B cell (primary cell): ENCODE results near the gene SH3RF1.

Experiments used
- EZH2 ChIP-seq: IDR thresholded peaks from 2 replicates; pipeline ENCODE4 v1.6.1; 2012; ENCODE audit warnings: borderline replicate concordance, low read depth, mild to moderate bottlenecking, moderate library complexity, low read length; ENCODE audit not compliant: insufficient read depth, poor library complexity, severe bottlenecking
- TF ChIP-seq, protein P1 (sequence below): fragments of 200-600 bp; IDR thresholded peaks from one replicate; pipeline ENCODE4 v1.8.0; 2022; ENCODE audit warnings: antibody characterized with exemption, mild to moderate bottlenecking

DNA sequence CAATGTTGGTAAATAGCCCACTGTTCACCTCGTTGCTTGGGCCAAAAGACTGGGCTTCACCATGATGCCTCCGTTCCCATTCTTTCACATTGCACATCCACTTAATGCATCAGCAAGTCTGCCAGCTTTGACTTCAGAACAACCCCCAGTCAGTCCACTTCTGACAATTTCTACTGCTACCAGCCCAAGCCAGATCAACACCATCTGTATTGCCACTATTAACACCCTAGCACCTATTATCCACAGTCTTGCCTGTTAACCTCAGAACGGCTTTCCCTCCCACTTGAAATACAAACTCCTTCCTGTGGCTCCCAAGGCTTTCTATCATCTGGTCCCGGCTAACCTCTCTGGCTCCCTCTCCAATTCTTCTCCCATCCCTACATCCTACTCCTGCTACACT, 95.7 kb downstream of the SH3RF1 start:
- TF ChIP-seq, protein P1, sequence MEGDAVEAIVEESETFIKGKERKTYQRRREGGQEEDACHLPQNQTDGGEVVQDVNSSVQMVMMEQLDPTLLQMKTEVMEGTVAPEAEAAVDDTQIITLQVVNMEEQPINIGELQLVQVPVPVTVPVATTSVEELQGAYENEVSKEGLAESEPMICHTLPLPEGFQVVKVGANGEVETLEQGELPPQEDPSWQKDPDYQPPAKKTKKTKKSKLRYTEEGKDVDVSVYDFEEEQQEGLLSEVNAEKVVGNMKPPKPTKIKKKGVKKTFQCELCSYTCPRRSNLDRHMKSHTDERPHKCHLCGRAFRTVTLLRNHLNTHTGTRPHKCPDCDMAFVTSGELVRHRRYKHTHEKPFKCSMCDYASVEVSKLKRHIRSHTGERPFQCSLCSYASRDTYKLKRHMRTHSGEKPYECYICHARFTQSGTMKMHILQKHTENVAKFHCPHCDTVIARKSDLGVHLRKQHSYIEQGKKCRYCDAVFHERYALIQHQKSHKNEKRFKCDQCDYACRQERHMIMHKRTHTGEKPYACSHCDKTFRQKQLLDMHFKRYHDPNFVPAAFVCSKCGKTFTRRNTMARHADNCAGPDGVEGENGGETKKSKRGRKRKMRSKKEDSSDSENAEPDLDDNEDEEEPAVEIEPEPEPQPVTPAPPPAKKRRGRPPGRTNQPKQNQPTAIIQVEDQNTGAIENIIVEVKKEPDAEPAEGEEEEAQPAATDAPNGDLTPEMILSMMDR: no peak
- no peak for TF ChIP-seq EZH2
